ENCODE results near the gene CCDC107.

The CCDC107 gene

GRCh38 chr9:35664531-35665470, 6.7 kb downstream of the CCDC107 start, which contains the start of gene ARHGEF39:
Gene ARHGEF39, minus strand, starts transcription at chr9:35665195. Its CDS starts 26 bp downstream, at chr9:35665169.
- ATAC-seq = peak; percentile 85
- H3K27ac Mint-ChIP-seq = peak within 1 kb of the TSS; percentile 100
- peaks cover 52% of the 10 kb centered on the region for H3K4me1 Mint-ChIP-seq
- DNase-seq (ENCODE audit: low spot score in 2 of 2) = peak; percentile 69 to 89
- peak within 1 kb of the TSS; percentile 89 for H3K4me3 Mint-ChIP-seq
- H3K9me3 Mint-ChIP-seq = no peaks in the 10 kb centered on the region
- H3K36me3 Mint-ChIP-seq = peaks cover 38% of the 10 kb centered on the region

GRCh38 chr9:35665471-35665818, 7.4 kb downstream of the CCDC107 start:
- Mint-ChIP-seq H3K36me3 (peaks cover 31% of the 10 kb centered on the region), H3K27ac (peak overlapping the region; percentile 100), H3K4me3 (peak overlapping the region; percentile 89), H3K4me1 (peaks cover 45% of the 10 kb centered on the region), H3K9me3 (no peaks in the 10 kb centered on the region)
- no peak for DNase-seq (ENCODE audit: low spot score in 2 of 2)
- no peak for ATAC-seq

- Mint-ChIP-seq H3K27ac (no peak overlapping the region), H3K4me1 (peaks cover 39% of the 10 kb centered on the region), H3K9me3 (no peaks in the 10 kb centered on the region), H3K36me3 (peaks cover 25% of the 10 kb centered on the region), H3K4me3 (peak overlapping the region; percentile 89)
- DNase-seq (ENCODE audit: low spot score in 2 of 2) (no peak), ATAC-seq (no peak)
Measured at GRCh38 chr9:35666045-35666444, 8.0 kb downstream of the CCDC107 start.

GRCh38 chr9:35666549-35666948, 8.5 kb downstream of the CCDC107 start:
- ATAC-seq (no peak), DNase-seq (ENCODE audit: low spot score in 2 of 2) (no peak)
- H3K36me3 Mint-ChIP-seq = peaks cover 20% of the 10 kb centered on the region
- H3K27ac Mint-ChIP-seq = no peak overlapping the region
- H3K4me1 Mint-ChIP-seq = peaks cover 37% of the 10 kb centered on the region
- no peak overlapping the region for H3K4me3 Mint-ChIP-seq
- H3K9me3 Mint-ChIP-seq = no peaks in the 10 kb centered on the region

- no peak for ATAC-seq
- peaks cover 23% of the 10 kb centered on the region for H3K4me1 Mint-ChIP-seq
- H3K4me3 Mint-ChIP-seq = no peak overlapping the region
- H3K36me3 Mint-ChIP-seq = peaks cover 8% of the 10 kb centered on the region
- H3K9me3 Mint-ChIP-seq = no peaks in the 10 kb centered on the region
- H3K27ac Mint-ChIP-seq = no peak overlapping the region
- DNase-seq (ENCODE audit: low spot score in 2 of 2) = no peak
Measured at GRCh38 chr9:35667939-35668338, 9.8 kb downstream of the CCDC107 start.

GRCh38 chr9:35669331-35670145, 11.4 kb downstream of the CCDC107 start:
- Mint-ChIP-seq H3K36me3 (peaks cover 2% of the 10 kb centered on the region), H3K27ac (no peak overlapping the region), H3K4me1 (peaks cover 14% of the 10 kb centered on the region), H3K4me3 (no peak overlapping the region), H3K9me3 (no peaks in the 10 kb centered on the region)
- ATAC-seq = no peak
- no peak for DNase-seq (ENCODE audit: low spot score in 2 of 2)

- Mint-ChIP-seq H3K36me3 (peaks cover 5% of the 10 kb centered on the region), H3K4me1 (peaks cover 16% of the 10 kb centered on the region), H3K27ac (peak within 1 kb of the TSS; percentile 3), H3K4me3 (peak within 1 kb of the TSS; percentile 40), H3K9me3 (no peaks in the 10 kb centered on the region)
- ATAC-seq = peak; percentile 29
- no peak for DNase-seq (ENCODE audit: low spot score in 2 of 2)
Measured at GRCh38 chr9:35673132-35674024, 15.3 kb downstream of the CCDC107 start, which contains the start of gene CA9. Gene CA9, plus strand, starts transcription at chr9:35673928. Its CDS starts 32 bp downstream, at chr9:35673960.

GRCh38 chr9:35674025-35674361, 15.9 kb downstream of the CCDC107 start:
- Mint-ChIP-seq H3K4me3 (peak overlapping the region; percentile 40), H3K27ac (peak overlapping the region; percentile 3), H3K4me1 (peaks cover 16% of the 10 kb centered on the region), H3K9me3 (no peaks in the 10 kb centered on the region), H3K36me3 (peaks cover 5% of the 10 kb centered on the region)
- ATAC-seq = no peak
- no peak for DNase-seq (ENCODE audit: low spot score in 2 of 2)

- peak; percentile 5 for ATAC-seq
- no peak for DNase-seq (ENCODE audit: low spot score in 2 of 2)
- Mint-ChIP-seq H3K4me3 (peak overlapping the region; percentile 40), H3K9me3 (no peaks in the 10 kb centered on the region), H3K4me1 (peaks cover 16% of the 10 kb centered on the region), H3K27ac (no peak overlapping the region), H3K36me3 (peaks cover 5% of the 10 kb centered on the region)
Measured at GRCh38 chr9:35675204-35675603, 17.1 kb downstream of the CCDC107 start.

- no peaks in the 10 kb centered on the region for H3K9me3 Mint-ChIP-seq
- DNase-seq (ENCODE audit: low spot score in 2 of 2) = peak in 1 of 2 donors; percentile 69
- peak overlapping the region; percentile 63 for H3K27ac Mint-ChIP-seq
- peaks cover 5% of the 10 kb centered on the region for H3K36me3 Mint-ChIP-seq
- ATAC-seq = peak; percentile 68
- peaks cover 16% of the 10 kb centered on the region for H3K4me1 Mint-ChIP-seq
- H3K4me3 Mint-ChIP-seq = peak overlapping the region; percentile 40
Measured at GRCh38 chr9:35675732-35676392, 17.8 kb downstream of the CCDC107 start.

GRCh38 chr9:35679091-35679490, 21.0 kb downstream of the CCDC107 start:
- Mint-ChIP-seq H3K9me3 (no peaks in the 10 kb centered on the region), H3K4me3 (no peak overlapping the region), H3K4me1 (peaks cover 22% of the 10 kb centered on the region), H3K27ac (no peak overlapping the region), H3K36me3 (peaks cover 5% of the 10 kb centered on the region)
- ATAC-seq = no peak
- no peak for DNase-seq (ENCODE audit: low spot score in 2 of 2)

GRCh38 chr9:35679766-35680330, 21.8 kb downstream of the CCDC107 start:
- no peak for ATAC-seq
- Mint-ChIP-seq H3K9me3 (no peaks in the 10 kb centered on the region), H3K36me3 (no peaks in the 10 kb centered on the region), H3K27ac (no peak overlapping the region), H3K4me3 (no peak overlapping the region), H3K4me1 (peaks cover 14% of the 10 kb centered on the region)
- DNase-seq (ENCODE audit: low spot score in 2 of 2) = no peak

GRCh38 chr9:35680331-35681105, 22.4 kb downstream of the CCDC107 start:
- DNase-seq (ENCODE audit: low spot score in 2 of 2) = no peak
- Mint-ChIP-seq H3K4me3 (no peak overlapping the region), H3K27ac (no peak overlapping the region), H3K36me3 (no peaks in the 10 kb centered on the region), H3K9me3 (no peaks in the 10 kb centered on the region), H3K4me1 (peaks cover 13% of the 10 kb centered on the region)
- ATAC-seq = no peak

Data from stimulated activated effector memory CD8-positive, alpha-beta T cell treated with anti-CD3 and anti-CD28 coated beads, Interleukin-12 subunit alpha, Interleukin-12 subunit beta, amount 100 ng/mL, for 72 hours (primary cell).